ENCODE measurements around the gene TMBIM4.
A peak's percentile ranks its signal among the peaks of the same experiment; 100 is the strongest.

Gene TMBIM4

GRCh38 chr12:66137937-66138336 lies 31.9 kb downstream of the TMBIM4 start:
- no peak for DNase-seq

DNA sequence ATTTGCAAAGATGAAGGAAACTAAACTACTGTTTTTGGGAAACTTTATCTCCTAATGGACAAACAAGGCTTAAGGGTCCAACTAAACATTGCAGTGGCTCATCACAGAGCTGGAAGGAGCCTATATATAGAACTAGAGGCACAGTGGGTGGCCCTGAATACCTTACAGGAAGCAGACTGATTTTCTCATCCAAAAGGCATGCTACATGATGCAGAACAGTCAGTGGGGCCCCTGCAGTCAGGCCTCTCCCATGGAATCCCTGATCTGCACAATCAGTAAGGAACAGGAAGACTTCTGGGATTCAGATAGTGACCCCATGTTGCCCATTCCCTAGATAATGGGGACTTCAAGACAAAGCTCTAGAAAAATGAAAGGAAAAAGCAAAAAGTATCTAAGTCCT lies 37.4 kb downstream of the TMBIM4 start:
- DNase-seq = no peak

DNA sequence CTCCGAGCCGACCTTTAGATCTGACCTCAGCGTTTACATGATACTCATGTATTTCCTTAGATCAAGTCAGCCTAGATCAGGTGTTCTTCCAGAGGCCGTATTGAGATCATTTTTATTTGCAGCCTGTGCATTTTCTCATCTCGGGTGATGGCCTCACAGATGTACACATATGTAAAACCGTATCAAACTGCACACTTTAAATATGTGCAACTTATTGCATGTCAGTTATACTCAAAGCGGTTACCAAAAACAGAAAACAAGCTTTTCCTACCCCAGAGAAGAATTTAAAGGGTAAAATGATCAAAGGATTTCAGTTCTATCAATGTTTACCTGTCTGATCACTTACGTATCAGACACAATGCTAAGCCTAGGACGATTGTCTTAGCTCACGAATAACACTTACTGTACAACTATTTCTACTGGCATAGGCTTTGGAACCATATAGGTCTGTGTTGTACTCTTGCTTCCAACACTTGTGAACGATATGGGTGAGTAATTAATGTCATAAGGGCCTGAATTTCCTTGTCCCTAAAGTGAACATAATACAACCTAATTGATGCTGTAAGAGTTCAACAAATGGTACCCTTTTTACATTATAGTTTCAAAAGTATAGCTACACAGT lies 38.6 kb downstream of the TMBIM4 start:
- DNase-seq = no peak

DNA sequence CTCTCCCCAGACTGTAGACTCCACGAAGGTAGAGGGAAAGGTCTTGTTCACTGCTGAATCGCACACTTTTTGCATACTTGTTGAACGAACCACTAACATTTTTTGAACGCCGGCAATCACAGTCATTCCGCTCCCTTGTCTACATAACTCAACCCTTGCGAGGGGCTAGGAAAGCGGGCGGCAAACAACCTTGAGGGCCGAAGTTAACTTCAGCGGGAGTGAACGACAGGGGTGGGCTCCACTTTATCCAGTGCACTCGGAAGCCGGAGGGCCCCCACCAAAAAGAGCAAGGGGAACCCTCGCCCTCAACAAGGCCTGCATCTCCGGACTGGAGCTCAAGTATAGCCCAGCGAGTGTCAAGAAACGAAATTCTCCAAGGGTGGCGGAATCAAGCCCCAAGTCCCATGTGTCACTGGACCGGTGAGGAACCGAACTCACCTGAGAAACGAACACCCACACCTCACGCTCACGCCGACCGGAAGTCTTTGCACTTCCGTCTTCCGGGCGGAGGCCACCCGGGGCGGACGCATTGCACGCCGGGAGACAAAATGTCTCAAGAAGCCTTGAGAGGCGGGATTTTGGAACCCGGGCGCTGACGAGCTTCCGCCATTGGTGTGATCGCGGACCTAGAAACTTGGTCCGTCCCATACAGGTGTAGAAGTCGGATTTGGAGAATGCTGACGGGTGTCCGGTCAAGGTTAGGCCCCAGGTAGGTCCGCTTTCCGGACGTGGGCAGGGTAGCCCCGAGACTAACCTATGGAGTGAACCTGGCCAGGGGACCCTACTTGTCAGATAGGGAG lies 39.3 kb downstream of the TMBIM4 start, which contains the start of gene LLPH:
Gene LLPH, minus strand, starts transcription at position 484 of the 800 bp plus-strand sequence. CDS start 1,644 bp downstream, outside the sequence.
- DNase-seq = peak; percentile 78 to 81 (median 79)

GRCh38 chr12:66129934-66130266 lies 39.9 kb downstream of the TMBIM4 start:
- DNase-seq = no peak

DNA sequence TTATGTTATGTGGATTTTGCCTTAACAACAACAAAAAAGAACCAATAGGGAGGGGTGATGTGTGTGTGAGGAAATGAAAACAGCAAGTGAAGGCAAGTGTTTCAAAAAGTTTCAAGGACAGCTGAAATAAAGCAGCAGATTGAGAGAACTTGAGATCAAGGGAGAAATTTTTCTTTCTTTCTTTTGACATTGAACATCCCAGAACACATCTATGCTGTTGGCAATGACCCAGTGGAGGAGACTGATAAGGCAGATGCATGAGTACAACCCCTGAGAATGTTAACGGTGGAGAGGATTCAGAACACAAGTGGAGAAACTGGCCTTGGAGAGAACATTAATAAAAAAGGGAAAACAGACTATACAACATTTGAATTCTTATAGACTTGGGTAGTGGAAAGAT lies 42.1 kb downstream of the TMBIM4 start:
- DNase-seq = no peak

DNA sequence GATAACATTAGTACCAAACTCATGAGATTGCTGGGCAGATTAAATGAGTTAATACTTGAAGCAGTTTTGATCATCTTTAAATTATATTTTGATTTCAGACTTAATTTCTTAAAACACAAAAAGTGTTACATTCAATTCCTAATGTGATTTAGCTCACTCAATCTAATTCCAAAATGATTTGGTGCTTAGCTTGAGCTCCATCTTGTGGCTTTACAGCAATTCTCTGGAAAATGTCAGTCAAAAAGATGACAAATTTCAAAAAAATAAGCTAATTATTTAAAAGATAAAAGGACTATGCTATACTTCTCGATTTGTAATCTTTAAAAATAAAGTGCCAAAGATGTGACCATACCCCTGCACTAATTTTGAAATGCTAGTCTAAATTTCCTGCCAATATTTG lies 49.3 kb downstream of the TMBIM4 start:
- no peak for DNase-seq

DNA sequence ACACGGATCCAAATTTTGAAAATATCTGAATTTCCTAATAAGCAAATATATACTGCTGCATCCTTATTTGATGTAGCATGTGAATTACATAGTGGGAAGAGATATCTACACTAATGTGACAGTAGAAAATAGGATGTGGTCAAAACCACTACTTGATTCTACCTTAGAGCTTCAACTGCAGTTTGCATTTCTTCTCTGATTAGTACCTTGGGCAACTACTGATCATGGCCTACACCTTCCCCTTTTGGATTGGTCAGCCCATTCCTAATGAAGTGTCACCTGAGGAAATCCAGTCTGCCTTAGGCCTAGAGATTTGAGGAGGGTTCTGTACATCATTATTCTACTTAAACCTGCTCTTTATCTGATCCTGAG lies 49.9 kb downstream of the TMBIM4 start:
- DNase-seq = no peak

DNA sequence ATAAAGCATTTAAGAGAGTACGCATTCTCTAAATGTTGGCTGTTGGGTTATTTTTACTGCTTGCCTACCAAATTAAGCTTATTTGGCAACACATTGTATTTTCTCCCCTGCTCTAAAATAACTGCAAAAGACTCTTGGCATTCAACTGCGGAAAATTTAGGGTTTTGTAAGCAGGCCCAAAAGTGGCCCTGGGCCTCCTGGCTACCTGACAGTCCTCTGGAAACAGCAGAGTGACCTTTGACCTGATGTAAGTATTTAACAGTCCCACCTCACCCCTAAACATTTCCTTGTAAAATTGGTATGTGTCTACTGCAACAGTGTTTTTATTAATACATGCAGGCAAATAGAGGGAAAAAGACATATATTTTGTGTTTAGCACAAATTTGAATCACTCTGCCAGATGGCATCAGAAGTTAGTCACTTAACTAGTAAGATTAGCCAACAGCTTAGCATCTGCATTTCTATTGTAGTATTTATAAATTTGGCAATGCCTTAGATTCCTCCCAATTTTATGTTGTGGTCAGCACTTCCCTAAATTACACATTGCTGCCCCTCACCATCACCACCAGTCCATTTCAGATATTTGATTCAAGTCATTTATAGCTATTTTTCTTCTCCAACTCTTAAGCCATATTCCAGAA lies 50.4 kb downstream of the TMBIM4 start:
- DNase-seq = no peak

DNA sequence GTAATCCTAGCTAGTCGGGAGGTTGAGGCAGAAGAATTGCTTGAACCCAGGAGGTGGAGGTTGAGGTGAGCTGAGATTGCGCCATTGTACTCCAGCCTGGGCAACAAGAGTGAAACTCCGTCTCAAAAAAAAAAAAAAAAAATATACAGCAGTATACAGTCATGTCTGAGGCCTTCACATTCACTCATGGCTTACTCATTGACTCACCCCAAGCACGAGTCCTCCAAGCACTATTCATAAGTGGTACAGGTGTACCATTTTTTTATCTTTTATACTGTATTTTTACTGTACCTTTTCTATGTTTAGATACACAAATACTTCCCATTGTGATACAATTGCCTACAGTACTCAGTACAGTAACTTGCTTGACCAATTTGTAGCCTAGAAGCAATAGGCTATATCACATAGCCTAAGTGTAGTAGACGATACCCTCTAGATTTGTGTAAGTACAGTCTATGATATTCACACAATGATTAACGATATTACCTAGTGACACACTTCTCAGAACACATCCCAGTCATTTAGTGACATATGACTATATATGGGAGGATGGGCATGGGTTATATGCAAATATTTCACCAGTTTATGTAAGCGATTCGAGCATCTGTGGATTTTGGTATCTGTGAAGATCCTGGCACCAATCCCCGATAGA lies 51.4 kb downstream of the TMBIM4 start:
- no peak for DNase-seq

DNA sequence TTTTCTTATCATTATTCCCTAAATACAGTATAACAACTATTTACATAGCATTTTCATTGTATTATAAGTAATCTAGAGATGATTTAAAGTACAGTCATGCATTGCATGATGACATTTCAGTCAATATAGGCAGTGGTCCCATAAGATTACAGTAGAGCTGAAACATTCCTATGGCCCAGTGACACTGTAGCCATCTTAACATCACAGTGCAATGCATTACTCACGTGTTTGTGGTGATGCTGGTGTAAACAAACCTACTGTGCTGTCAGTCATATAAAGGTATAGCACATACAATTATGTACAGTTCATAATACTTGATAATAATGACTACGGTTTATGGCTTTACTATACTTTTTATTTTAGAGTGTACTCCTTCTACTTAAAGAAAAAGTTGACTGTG lies 52.6 kb downstream of the TMBIM4 start:
- no peak for DNase-seq

DNA sequence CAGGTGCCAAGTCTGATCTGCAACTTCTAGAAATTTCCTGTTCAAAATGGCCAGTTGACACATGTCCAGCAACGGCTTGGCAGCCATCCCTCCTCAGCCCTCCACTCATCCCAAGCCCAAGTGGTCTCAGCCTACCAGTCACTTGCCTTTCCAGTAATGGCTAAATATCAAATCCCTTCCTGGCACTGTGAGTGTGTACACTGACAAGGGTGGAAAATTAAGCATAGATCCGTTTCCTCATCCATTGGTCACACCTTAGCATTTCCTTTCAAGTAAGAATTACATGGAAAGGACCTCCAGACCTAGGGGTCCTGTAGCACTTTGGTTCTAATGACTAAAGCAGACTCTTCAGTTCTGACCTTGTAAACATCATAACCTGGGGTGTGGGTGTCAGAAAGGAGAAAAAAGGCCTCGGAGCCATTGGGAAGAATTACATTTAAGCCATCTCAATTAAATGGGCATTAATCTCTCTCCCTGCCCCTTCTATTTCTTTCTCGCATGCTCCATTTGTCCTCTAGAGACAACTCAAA lies 54.7 kb downstream of the TMBIM4 start:
- DNase-seq = no peak

DNA sequence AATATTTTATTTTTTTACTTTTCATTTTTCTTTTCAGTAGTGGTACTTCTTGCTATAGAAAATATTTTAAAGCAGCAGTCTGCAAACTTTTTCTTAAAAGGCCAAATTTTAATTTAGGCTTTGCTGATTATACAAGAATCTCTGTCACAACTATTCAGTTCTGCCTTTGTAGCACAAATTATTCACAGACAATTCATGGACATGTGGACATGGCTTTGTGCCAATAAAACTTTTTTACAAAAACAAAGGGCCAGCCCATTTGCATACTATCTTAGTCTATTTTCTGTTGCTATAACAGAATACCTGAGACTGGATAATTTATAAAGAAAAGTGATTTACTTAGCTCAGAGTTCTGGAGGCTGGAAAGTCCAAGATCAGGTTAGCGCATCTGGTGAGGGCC lies 56.3 kb downstream of the TMBIM4 start:
- no peak for DNase-seq

DNA sequence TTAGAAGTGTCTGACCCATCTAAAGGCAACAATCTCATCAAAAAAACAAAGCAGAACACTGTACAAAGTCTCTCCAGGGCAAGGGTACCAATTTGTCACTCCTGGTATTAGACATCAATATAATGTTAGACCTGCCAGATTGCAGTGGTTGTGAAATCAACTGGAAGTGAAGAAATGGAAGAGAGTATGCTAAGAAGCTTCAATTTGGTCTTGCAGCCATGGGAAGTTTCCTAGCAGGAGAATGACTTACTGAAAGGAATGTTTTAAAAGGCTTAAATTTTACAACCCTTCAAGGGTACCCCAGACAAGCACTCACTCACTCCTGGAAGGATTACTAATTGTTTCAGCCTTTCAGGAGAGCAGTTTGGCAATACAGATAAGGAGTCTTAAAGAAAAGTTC lies 58.2 kb downstream of the TMBIM4 start:
- DNase-seq = no peak

- no peak for DNase-seq
Measured at GRCh38 chr12:66109056-66109455, 60.7 kb downstream of the TMBIM4 start.

DNA sequence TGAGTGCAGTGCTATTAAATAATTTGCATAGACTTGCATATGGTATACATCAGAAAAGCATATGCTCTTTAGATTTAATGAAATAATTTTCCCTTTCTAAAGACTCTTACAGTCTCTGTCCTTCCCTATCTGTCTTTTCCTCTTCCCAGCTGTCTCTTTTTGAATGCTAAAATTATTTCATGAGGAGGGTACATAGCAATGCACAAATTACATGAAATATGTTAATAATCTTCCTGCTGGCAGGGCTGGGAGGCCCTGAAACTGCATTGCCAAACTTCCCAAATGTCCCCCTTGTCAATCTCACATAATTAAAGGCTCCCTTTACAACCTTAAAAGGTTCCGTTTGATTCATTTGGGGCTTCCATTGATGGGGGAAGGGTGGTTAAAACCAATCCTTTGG lies 61.4 kb downstream of the TMBIM4 start:
- DNase-seq = no peak

DNA sequence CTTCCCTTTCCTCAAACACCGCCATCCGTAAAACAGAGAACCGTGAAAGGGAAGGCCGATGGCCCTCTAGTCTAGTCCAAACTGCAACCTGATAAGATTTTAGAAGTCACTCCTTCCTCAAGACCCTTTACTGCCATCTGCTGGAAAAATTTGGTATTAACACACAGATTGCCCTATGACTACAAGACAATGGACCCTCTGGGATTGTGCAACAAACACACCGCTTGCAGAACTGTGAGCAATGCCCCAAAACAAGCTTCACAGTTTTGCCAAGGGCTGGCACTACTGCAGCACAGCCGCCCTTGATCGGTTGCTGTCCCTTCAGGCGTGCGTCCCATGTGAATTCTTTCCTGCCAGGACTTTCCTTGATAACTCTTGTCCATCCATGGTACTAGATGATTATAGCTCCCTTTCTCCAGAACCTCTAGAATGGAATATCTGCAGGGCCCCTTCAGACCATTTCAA lies 62.3 kb downstream of the TMBIM4 start:
- DNase-seq = peak in 1 of 4 experiments; percentile 6

- no peak for DNase-seq
Measured at GRCh38 chr12:66103016-66103913, 66.5 kb downstream of the TMBIM4 start.

DNA sequence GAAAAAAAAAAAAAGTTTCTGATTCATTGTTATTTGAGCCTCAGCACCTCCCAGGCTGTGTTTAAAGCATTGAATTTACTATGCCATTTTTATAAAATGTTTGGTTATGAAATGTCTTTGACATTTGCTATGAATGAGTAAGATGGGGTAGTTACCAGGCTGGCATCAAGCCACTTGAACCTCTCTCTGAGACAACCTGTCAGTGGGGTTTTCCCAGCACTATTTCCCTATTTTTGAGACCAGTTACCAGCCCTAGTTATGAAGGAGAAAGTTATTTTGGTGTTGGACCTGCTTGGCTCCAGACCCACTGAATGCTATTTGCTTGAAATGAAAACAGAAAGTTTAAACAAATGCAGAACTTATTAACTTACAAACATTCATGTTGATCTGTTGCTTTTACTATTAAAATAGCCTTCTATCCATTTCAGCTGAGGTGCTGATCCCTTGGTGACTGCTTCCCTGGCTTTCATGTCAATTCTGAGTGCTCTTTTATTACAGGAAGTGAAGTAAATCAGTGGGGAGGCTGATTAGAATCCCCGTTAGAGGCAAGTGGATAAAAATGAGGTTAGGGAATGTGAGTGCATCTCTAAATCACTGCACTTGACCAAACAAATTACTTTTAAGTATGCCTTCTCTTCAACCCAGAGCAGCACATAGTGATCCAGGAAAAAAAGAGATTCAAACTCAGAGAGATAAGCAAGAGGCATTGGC lies 77.1 kb downstream of the TMBIM4 start:
- no peak for DNase-seq

DNA sequence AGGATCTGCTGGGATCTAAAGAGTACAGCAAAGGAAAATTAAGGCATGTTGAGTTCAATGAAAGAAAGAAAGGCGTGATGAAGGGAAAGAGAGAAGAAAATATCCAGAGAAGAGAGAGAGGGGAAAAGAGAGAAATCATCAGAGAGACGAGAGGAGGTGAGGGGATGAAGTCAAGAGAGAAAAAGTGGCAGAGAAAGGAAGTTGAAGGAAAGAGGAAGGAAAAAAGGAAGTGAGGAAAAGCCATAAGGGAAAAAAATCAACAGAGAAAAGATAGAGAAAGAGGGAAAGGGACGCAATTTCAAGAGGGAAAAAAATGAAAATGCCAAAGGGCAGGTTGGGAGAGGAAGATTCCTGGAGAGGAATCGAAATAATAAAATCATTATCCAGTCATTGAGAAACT lies 79.6 kb downstream of the TMBIM4 start:
- no peak for DNase-seq

DNA sequence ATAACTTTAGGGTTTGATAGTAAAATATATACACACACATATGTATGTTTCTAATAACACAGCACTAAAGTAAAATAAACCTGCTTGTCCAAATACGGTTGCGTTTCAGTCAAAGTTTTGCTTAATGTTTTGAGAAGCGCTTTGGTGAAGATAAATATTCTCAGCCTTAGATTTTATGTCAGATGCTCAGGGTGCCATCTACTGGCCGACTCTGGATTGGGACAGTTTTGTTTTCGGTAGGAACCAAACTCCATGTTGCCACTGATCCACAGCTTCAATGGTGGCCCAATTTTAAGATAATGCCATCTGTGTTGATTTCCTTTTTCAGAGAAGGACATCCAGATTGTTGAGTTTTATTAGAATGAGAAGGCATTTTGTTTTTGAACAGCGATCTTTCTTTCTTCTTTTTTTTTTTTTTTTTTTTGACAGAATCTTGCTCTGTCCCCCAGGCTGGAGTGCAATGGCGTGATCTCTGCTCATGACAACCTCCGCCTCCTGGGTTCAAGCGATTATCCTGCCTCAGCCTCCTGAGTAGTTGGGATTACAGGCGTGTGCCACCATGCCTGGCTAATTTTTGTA lies 82.3 kb downstream of the TMBIM4 start:
- DNase-seq = peak in 2 of 4 experiments; percentile 5 to 11

Measured in activated CD4-positive, CD25-positive, alpha-beta regulatory T cell (primary cell).